Measurements from ENCODE around the gene CEP295NL. TPM values are rescaled to one million over a fixed set of nuclear protein-coding genes. Genes with fewer than 3 reads are reported as not detected.

Gene CEP295NL
- total and polyA plus RNA-seq, 11 donors = 0.23 to 3.3 (median 0.52) TPM

- intact Hi-C loops (cut with DNase I) = no loop called here
- DNase-seq (peak in 1 of 5 donors; percentile 51), ATAC-seq (peak in 3 of 4 donors; percentile 35 to 80 (median 79))
- Histone ChIP-seq H3K4me1 (peaks cover 3 to 57% (median 21%) of the 10 kb centered on the region in 12 donors), H3K27ac (peak overlapping the region in 2 of 12 donors; percentile 7 to 86), H3K27me3 (no peaks in the 10 kb centered on the region), H3K9me3 (no peaks in the 10 kb centered on the region), H3K4me3 (no peak overlapping the region), H3K36me3 (peaks cover 0 to 7% (median 0%) of the 10 kb centered on the region in 9 donors)
- WGBS, 4 donors = 70 to 73% (median 71%) methylated on average over 11 of the region's 11 CpGs
- no peak for TF ChIP-seq CTCF (IDR thresholded peaks at IDR 0.05)
- TF ChIP-seq POLR2A (IDR thresholded peaks at IDR 0.05) = no peak
These were observed 7.7 kb upstream of the CEP295NL start for GRCh38 chr17:78910497-78911284.

- Histone ChIP-seq H3K27me3 (no peaks in the 10 kb centered on the region), H3K9me3 (no peaks in the 10 kb centered on the region), H3K36me3 (peaks cover 0 to 11% (median 0%) of the 10 kb centered on the region in 9 donors), H3K4me3 (no peak overlapping the region), H3K27ac (no peak overlapping the region), H3K4me1 (peaks cover 0 to 44% (median 13%) of the 10 kb centered on the region in 12 donors)
- WGBS, 4 donors = 41 to 57% (median 45%) methylated on average over 4 of the region's 4 CpGs
- TF ChIP-seq CTCF (IDR thresholded peaks at IDR 0.05) (no peak), POLR2A (IDR thresholded peaks at IDR 0.05) (no peak)
- intact Hi-C loops (cut with DNase I) = no loop called here
- ATAC-seq (peak in 1 of 4 donors; percentile 39), DNase-seq (no peak)
These were observed 5.4 kb upstream of the CEP295NL start for GRCh38 chr17:78908426-78908825.

- DNase-seq = no peak
- intact Hi-C loops (cut with DNase I) = no loop called here
- Histone ChIP-seq H3K36me3 (peaks cover 0 to 28% (median 7%) of the 10 kb centered on the region in 9 donors), H3K27ac (no peak overlapping the region), H3K27me3 (no peaks in the 10 kb centered on the region), H3K4me1 (peaks cover 0 to 38% (median 17%) of the 10 kb centered on the region in 12 donors), H3K9me3 (no peaks in the 10 kb centered on the region), H3K4me3 (no peak overlapping the region)
- no peak for ATAC-seq
- 69 to 80% (median 76%) methylated on average over 7 of the region's 7 CpGs for WGBS, 4 donors
- TF ChIP-seq POLR2A (IDR thresholded peaks at IDR 0.05) (no peak), CTCF (IDR thresholded peaks at IDR 0.05) (no peak)
These were observed 2.5 kb upstream of the CEP295NL start for GRCh38 chr17:78905541-78905940.

- no peak for ATAC-seq
- no peak overlapping the region for H3K27ac ChIP-seq
- intact Hi-C loops (cut with DNase I) = no loop called here
- peaks cover 0 to 30% (median 8%) of the 10 kb centered on the region in 9 donors for H3K36me3 ChIP-seq
- H3K4me1 ChIP-seq = peaks cover 0 to 36% (median 17%) of the 10 kb centered on the region in 12 donors
- WGBS, 4 donors = 86 to 96% (median 86%) methylated on average over 6 of the region's 6 CpGs
- no peak overlapping the region for H3K4me3 ChIP-seq
- TF ChIP-seq CTCF (IDR thresholded peaks at IDR 0.05) = no peak
- TF ChIP-seq POLR2A (IDR thresholded peaks at IDR 0.05) = no peak
- DNase-seq = no peak
- H3K9me3 ChIP-seq = no peaks in the 10 kb centered on the region
- H3K27me3 ChIP-seq = no peaks in the 10 kb centered on the region
These were observed 2.1 kb upstream of the CEP295NL start for GRCh38 chr17:78905116-78905515.
